ENCODE results near the gene RLF.

GRCh38 chr1:40218333-40218732 is 57.1 kb downstream of the RLF start:
- TF ChIP-seq POLR2A (IDR thresholded peaks at IDR 0.05), result no peak
- no peak for TF ChIP-seq CTCF (IDR thresholded peaks at IDR 0.05 in 4 of 5, conservative IDR thresholded peaks at IDR 0.05 in 1 of 5)
